Gastroesophageal sphincter (tissue), 3 donors: Measurements from ENCODE around the gene CAPN5.

Experiments used
- CTCF ChIP-seq, 4 experiments: fragments of 200-600 bp in 2 of 4; fragments of 450-650 bp in 2 of 4; sonication (generic) in 1 of 4; IDR thresholded peaks; one replicate each; pipeline ENCODE4 v1.5.1; 2017 to 2019; ENCODE audit warnings: antibody characterized with exemption in 4 of 4, mild to moderate bottlenecking in 2 of 4, moderate library complexity in 2 of 4
- POLR2A ChIP-seq, 2 donors: fragments of 450-650 bp; IDR thresholded peaks; one replicate each; pipeline ENCODE4 v1.6.1; 2017; ENCODE audit warnings: antibody characterized with exemption in 2 of 2, mild to moderate bottlenecking in 2 of 2, moderate library complexity in 1 of 2

GRCh38 chr11:77118971-77119370 lies 52.2 kb downstream of the CAPN5 start:
- TF ChIP-seq CTCF (IDR thresholded peaks at IDR 0.05) (no peak), POLR2A (IDR thresholded peaks at IDR 0.05) (no peak)
